ENCODE data around the gene SSH2.

Gene SSH2

DNA sequence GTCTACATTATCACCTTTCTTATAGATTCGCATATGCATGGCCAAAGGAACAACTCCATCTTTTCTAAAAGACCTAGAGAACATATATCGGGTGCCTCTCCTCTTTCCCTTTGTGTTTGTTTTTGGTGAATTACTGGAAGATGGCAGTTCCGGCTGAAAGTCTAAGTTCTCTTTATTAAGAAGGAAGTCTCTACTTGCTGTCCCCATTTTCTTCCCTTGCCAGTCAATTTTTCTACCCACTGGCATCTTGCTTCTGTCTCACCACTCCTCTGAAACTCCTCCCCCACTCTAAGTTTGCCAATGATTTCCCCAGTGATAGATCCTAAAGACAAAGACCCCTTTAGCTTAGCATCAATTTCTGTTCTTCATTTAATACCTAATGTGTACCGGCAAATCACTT lies 213.5 kb downstream of the SSH2 start:
- Histone ChIP-seq H3K9me3 (ENCODE audit: insufficient read depth, low read length) (no peaks in the 10 kb centered on the region), H3K9ac (ENCODE audit: low read length) (no peak overlapping the region), H3K4me3 (ENCODE audit: low read length) (no peak overlapping the region), H3K27me3 (ENCODE audit: low read depth, low read length) (no peaks in the 10 kb centered on the region), H3K4me2 (ENCODE audit: low read length) (no peak overlapping the region), H3K36me3 (replicated peaks; ENCODE audit: low read depth, low read length) (no peaks in the 10 kb centered on the region), H3K4me1 (ENCODE audit: low read length) (peaks cover 5% of the 10 kb centered on the region), H3K79me2 (ENCODE audit: low read length) (no peaks in the 10 kb centered on the region), H4K20me1 (ENCODE audit: insufficient read depth, low read length) (no peaks in the 10 kb centered on the region), H3K27ac (ENCODE audit: low read length) (no peak overlapping the region), H2AFZ (ENCODE audit: low read depth, low read length) (no peak overlapping the region)
- TF ChIP-seq, protein P1, sequence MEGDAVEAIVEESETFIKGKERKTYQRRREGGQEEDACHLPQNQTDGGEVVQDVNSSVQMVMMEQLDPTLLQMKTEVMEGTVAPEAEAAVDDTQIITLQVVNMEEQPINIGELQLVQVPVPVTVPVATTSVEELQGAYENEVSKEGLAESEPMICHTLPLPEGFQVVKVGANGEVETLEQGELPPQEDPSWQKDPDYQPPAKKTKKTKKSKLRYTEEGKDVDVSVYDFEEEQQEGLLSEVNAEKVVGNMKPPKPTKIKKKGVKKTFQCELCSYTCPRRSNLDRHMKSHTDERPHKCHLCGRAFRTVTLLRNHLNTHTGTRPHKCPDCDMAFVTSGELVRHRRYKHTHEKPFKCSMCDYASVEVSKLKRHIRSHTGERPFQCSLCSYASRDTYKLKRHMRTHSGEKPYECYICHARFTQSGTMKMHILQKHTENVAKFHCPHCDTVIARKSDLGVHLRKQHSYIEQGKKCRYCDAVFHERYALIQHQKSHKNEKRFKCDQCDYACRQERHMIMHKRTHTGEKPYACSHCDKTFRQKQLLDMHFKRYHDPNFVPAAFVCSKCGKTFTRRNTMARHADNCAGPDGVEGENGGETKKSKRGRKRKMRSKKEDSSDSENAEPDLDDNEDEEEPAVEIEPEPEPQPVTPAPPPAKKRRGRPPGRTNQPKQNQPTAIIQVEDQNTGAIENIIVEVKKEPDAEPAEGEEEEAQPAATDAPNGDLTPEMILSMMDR (IDR thresholded peaks at IDR 0.05; ENCODE audit: low read depth, low read length): no peak
- TF ChIP-seq EZH2phosphoT487 (IDR thresholded peaks at IDR 0.05; ENCODE audit: low read depth): no peak

DNA sequence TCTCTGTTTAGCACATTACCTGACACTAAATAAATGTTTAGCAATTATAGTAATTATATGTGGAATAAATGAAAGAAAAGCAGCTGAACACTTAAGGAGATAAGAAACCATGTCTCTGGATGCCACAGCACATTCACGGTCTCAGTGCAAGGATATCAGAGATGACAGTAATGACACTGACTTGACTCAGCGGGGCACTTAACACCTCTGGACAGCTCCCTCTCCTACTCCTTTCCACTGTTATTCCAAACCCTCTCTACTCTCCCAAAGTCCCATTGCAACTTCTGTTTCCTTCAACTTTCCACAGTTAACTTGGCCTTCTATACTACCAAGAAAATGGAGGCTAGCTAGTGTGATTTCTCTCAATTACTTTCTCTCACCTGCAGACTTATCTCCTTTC lies 214.3 kb downstream of the SSH2 start:
- Histone ChIP-seq H2AFZ (ENCODE audit: low read depth, low read length) (no peak overlapping the region), H3K27me3 (ENCODE audit: low read depth, low read length) (no peaks in the 10 kb centered on the region), H3K36me3 (replicated peaks; ENCODE audit: low read depth, low read length) (no peaks in the 10 kb centered on the region), H3K79me2 (ENCODE audit: low read length) (no peaks in the 10 kb centered on the region), H3K4me3 (ENCODE audit: low read length) (no peak overlapping the region), H3K9ac (ENCODE audit: low read length) (no peak overlapping the region), H3K4me2 (ENCODE audit: low read length) (no peak overlapping the region), H3K4me1 (ENCODE audit: low read length) (peaks cover 4% of the 10 kb centered on the region; the same call in 1 of the 2 replicates), H3K9me3 (ENCODE audit: insufficient read depth, low read length) (no peaks in the 10 kb centered on the region), H3K27ac (ENCODE audit: low read length) (no peak overlapping the region), H4K20me1 (ENCODE audit: insufficient read depth, low read length) (no peaks in the 10 kb centered on the region)
- TF ChIP-seq, protein P1 (IDR thresholded peaks at IDR 0.05; ENCODE audit: low read depth, low read length): no peak
- no peak for TF ChIP-seq EZH2phosphoT487 (IDR thresholded peaks at IDR 0.05; ENCODE audit: low read depth)

DNA sequence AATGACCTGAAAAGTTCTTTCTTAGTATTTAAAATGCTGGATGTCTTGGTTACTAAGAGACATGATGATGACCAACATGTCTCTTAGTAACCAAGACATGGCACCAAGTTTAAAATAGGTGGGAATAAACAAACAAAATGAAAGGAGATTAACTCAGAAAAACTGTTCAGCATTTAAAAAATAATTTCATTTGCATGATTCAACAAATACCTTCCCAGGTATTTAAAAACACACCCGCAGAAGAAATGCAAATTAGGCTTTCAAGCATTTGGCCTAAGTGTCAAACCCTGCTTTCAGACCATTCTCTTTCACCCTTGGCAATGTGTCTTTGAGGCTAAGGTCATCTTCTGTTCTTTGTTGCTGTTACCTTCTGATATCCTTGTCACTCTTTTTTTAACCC lies 215.9 kb downstream of the SSH2 start:
- H3K79me2 ChIP-seq (ENCODE audit: low read length): no peaks in the 10 kb centered on the region
- H3K4me1 ChIP-seq (ENCODE audit: low read length): no peaks in the 10 kb centered on the region

DNA sequence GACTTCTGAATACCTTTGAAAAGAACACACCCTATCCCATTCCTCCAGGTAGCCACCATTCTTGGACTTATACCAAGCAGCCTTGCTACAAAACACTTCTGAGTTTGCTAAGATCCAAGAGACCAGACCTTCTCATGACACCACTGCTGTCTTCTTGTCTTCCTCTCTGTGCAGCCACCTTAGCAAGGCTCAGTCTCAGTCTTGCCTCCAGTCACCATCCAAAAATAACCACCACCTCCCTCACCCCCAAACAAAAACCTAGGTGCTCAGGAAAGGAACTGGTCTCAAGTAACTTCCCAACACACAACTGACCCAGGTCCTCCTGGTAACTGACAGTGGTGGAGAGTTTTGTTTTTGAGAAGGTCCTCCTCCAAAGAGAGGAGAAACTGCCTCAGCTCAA lies 216.4 kb downstream of the SSH2 start:
- TF ChIP-seq EZH2phosphoT487 (IDR thresholded peaks at IDR 0.05; ENCODE audit: low read depth): no peak
- TF ChIP-seq, protein P1 (IDR thresholded peaks at IDR 0.05; ENCODE audit: low read depth, low read length): no peak
- no peaks in the 10 kb centered on the region for H3K27me3 ChIP-seq (ENCODE audit: low read depth, low read length)
- no peaks in the 10 kb centered on the region for H3K9me3 ChIP-seq (ENCODE audit: insufficient read depth, low read length)
- no peak overlapping the region for H3K27ac ChIP-seq (ENCODE audit: low read length)
- H4K20me1 ChIP-seq (ENCODE audit: insufficient read depth, low read length): no peaks in the 10 kb centered on the region
- no peak overlapping the region for H3K4me3 ChIP-seq (ENCODE audit: low read length)
- H3K9ac ChIP-seq (ENCODE audit: low read length): no peak overlapping the region
- no peaks in the 10 kb centered on the region for H3K36me3 ChIP-seq (replicated peaks; ENCODE audit: low read depth, low read length)
- H3K4me2 ChIP-seq (ENCODE audit: low read length): no peak overlapping the region
- H2AFZ ChIP-seq (ENCODE audit: low read depth, low read length): no peak overlapping the region
- H3K4me1 ChIP-seq (ENCODE audit: low read length): no peaks in the 10 kb centered on the region
- H3K79me2 ChIP-seq (ENCODE audit: low read length): no peaks in the 10 kb centered on the region

More for the DNA sequence above, 215.9 kb downstream of the SSH2 start:
- no peaks in the 10 kb centered on the region for H3K27me3 ChIP-seq (ENCODE audit: low read depth, low read length)
- H3K9me3 ChIP-seq (ENCODE audit: insufficient read depth, low read length): no peaks in the 10 kb centered on the region
- H3K4me3 ChIP-seq (ENCODE audit: low read length): no peak overlapping the region
- H3K27ac ChIP-seq (ENCODE audit: low read length): no peak overlapping the region
- no peak overlapping the region for H2AFZ ChIP-seq (ENCODE audit: low read depth, low read length)
- TF ChIP-seq EZH2phosphoT487 (IDR thresholded peaks at IDR 0.05; ENCODE audit: low read depth): no peak
- TF ChIP-seq, protein P1 (IDR thresholded peaks at IDR 0.05; ENCODE audit: low read depth, low read length): no peak
- H4K20me1 ChIP-seq (ENCODE audit: insufficient read depth, low read length): no peaks in the 10 kb centered on the region
- H3K36me3 ChIP-seq (replicated peaks; ENCODE audit: low read depth, low read length): no peaks in the 10 kb centered on the region
- H3K9ac ChIP-seq (ENCODE audit: low read length): no peak overlapping the region
- H3K4me2 ChIP-seq (ENCODE audit: low read length): no peak overlapping the region

Data from OCI-LY3 (cell line).